NB4 (cell line): ENCODE data around the gene LDHAL6B.

ENCODE experiments used
- CTCF ChIP-seq: IDR thresholded peaks from one replicate; pipeline ENCODE4 v1.5.1; 2012; ENCODE audit warnings: low read depth, low read length
- POLR2A ChIP-seq: IDR thresholded peaks from 2 replicates; pipeline ENCODE4 v1.6.1; 2011; ENCODE audit warnings: mild to moderate bottlenecking; ENCODE audit not compliant: insufficient read length; ENCODE audit errors: extremely low read depth

GRCh38 chr15:59179717-59180116 lies 26.9 kb upstream of the LDHAL6B start:
- TF ChIP-seq CTCF (no peak), POLR2A (no peak)
